GM12873 (cell line): ENCODE data around the gene MECP2.

ENCODE experiments used
- CTCF ChIP-seq: IDR thresholded peaks from 2 replicates; pipeline ENCODE4 v1.5.1; 2012; ENCODE audit warnings: low read depth, mild to moderate bottlenecking, moderate library complexity, low read length, control low read depth; ENCODE audit not compliant: insufficient read depth; ENCODE audit errors: missing control alignments

The MECP2 gene

DNA sequence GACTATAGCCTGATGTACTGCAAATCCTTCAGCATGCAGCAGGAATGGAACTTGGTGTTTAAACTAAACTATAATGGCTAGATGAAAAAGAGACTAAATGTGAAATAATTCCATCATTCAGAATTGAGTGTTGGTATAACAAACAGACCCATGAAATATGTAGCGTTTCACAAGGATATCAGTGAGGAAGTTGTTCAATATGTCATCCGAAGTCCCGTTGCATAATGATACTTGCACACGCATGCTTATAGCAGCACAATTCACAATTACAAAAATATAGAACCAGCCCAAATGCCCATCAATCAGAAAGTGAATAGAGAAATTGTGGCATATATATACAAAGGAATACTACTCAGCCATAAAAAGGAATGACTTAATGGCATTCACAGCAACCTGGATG, 20.4 kb downstream of the MECP2 start:
- no peak for TF ChIP-seq CTCF

DNA sequence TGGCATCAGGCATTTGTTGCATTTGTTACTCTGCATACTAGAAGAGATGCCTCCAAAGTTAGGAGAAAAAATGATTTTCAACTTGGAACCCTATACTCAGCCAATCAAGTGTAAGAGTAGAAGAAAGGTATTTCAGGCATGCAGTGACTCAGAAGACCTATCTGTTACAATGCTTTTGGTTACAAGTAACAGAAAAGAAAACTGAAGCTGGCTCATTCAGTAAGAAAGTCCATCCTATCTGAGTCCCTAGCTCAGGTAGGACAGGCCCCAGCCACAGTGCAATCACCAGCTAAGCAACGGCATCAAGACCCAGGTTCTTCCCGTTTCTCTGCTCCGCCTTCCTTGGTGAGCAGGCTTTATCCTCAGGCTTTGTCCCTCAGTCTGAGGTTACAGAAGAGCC, 23.3 kb downstream of the MECP2 start:
- TF ChIP-seq CTCF, result no peak

DNA sequence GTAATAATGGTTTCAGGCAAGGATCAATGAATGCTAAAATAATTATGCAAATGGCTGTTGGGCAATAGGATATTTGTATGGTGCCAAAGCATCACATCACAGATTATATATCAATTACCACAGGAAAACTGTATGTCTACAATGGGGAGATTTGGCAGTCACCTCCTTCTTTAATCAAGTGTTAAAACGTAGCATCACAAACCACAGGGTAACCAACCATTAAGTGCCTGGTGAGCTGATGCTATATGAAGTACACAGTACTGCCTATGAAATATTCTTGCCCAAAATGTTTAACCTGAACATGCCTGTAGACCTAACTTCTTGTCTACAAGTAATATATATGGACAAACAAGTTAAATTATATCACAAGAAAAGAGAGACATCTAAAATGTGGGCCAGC, 25.3 kb downstream of the MECP2 start:
- TF ChIP-seq CTCF, result no peak

- no peak for TF ChIP-seq CTCF
Measured at GRCh38 chrX:154068560-154068959, 29.0 kb downstream of the MECP2 start.

GRCh38 chrX:154064637-154065435, 32.7 kb downstream of the MECP2 start:
- no peak for TF ChIP-seq CTCF

- TF ChIP-seq CTCF, result no peak
Measured at GRCh38 chrX:154063234-154063633, 34.3 kb downstream of the MECP2 start.

DNA sequence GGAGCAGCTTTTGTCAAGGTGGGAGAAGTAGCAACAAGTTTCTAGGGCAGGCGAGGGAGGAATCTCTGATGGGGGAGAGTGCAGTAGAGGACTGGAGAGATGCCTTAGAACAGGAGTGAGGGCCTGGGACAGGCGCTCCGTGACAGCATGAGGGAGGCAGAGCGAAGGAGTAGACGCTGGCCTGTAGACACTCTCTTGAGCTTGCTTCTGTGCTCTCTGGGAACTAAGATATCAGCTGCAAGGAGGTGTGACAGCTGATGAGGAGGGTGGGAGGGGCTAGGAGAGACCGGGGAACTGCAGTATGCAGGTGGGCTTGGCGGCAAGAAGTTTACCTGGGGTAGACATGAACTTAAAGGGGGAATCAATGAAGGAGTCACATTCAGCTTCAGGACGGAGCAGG, 35.7 kb downstream of the MECP2 start:
- TF ChIP-seq CTCF, result no peak
